ENCODE measurements around the gene CHN1.

Gene CHN1

GRCh38 chr2:174949988-174950687 is 55.0 kb downstream of the CHN1 start:
- DNase-seq (ENCODE audit: insufficient read length) (no peak), FAIRE-seq (no peak)
- TF ChIP-seq POLR2AphosphoS5 (IDR thresholded peaks at IDR 0.05; ENCODE audit: low read depth, low read length) (no peak), TAF1 (IDR thresholded peaks at IDR 0.05; ENCODE audit: borderline replicate concordance, low read depth, low read length) (no peak), POLR2A (IDR thresholded peaks at IDR 0.05; ENCODE audit: low read depth, low read length) (no peak)

GRCh38 chr2:174945601-174946260 is 59.5 kb downstream of the CHN1 start:
- DNase-seq (ENCODE audit: insufficient read length) (no peak), FAIRE-seq (no peak)
- TF ChIP-seq POLR2A (IDR thresholded peaks at IDR 0.05; ENCODE audit: low read depth, low read length), result no peak
- TF ChIP-seq TAF1 (IDR thresholded peaks at IDR 0.05; ENCODE audit: borderline replicate concordance, low read depth, low read length), result no peak
- TF ChIP-seq POLR2AphosphoS5 (IDR thresholded peaks at IDR 0.05; ENCODE audit: low read depth, low read length), result no peak

- FAIRE-seq (no peak), DNase-seq (ENCODE audit: insufficient read length) (no peak)
- no peak for TF ChIP-seq POLR2AphosphoS5 (IDR thresholded peaks at IDR 0.05; ENCODE audit: low read depth, low read length)
- TF ChIP-seq TAF1 (IDR thresholded peaks at IDR 0.05; ENCODE audit: borderline replicate concordance, low read depth, low read length), result no peak
- TF ChIP-seq POLR2A (IDR thresholded peaks at IDR 0.05; ENCODE audit: low read depth, low read length), result no peak
Observed at GRCh38 chr2:174939046-174939445, 66.1 kb downstream of the CHN1 start.

- FAIRE-seq (no peak), DNase-seq (ENCODE audit: insufficient read length) (no peak)
- no peak for TF ChIP-seq POLR2AphosphoS5 (IDR thresholded peaks at IDR 0.05; ENCODE audit: low read depth, low read length)
- no peak for TF ChIP-seq POLR2A (IDR thresholded peaks at IDR 0.05; ENCODE audit: low read depth, low read length)
- no peak for TF ChIP-seq TAF1 (IDR thresholded peaks at IDR 0.05; ENCODE audit: borderline replicate concordance, low read depth, low read length)
Observed at GRCh38 chr2:174931724-174932123, 73.5 kb downstream of the CHN1 start.

GRCh38 chr2:174929786-174930185 is 75.4 kb downstream of the CHN1 start:
- DNase-seq (ENCODE audit: insufficient read length) (no peak), FAIRE-seq (no peak)
- TF ChIP-seq POLR2A (IDR thresholded peaks at IDR 0.05; ENCODE audit: low read depth, low read length) (no peak), TAF1 (IDR thresholded peaks at IDR 0.05; ENCODE audit: borderline replicate concordance, low read depth, low read length) (no peak), POLR2AphosphoS5 (IDR thresholded peaks at IDR 0.05; ENCODE audit: low read depth, low read length) (no peak)

- TF ChIP-seq POLR2AphosphoS5 (IDR thresholded peaks at IDR 0.05; ENCODE audit: low read depth, low read length) (no peak), POLR2A (IDR thresholded peaks at IDR 0.05; ENCODE audit: low read depth, low read length) (no peak), TAF1 (IDR thresholded peaks at IDR 0.05; ENCODE audit: borderline replicate concordance, low read depth, low read length) (no peak)
- DNase-seq (ENCODE audit: insufficient read length) (no peak), FAIRE-seq (no peak)
Observed at GRCh38 chr2:174925046-174925784, 80.0 kb downstream of the CHN1 start.

- FAIRE-seq, result no peak
- TF ChIP-seq TAF1 (IDR thresholded peaks at IDR 0.05; ENCODE audit: borderline replicate concordance, low read depth, low read length) (no peak), POLR2AphosphoS5 (IDR thresholded peaks at IDR 0.05; ENCODE audit: low read depth, low read length) (no peak), POLR2A (IDR thresholded peaks at IDR 0.05; ENCODE audit: low read depth, low read length) (no peak)
- no peak for DNase-seq (ENCODE audit: insufficient read length)
Observed at GRCh38 chr2:174924061-174924693, 81.0 kb downstream of the CHN1 start.

- FAIRE-seq (no peak), DNase-seq (ENCODE audit: insufficient read length) (no peak)
- TF ChIP-seq TAF1 (IDR thresholded peaks at IDR 0.05; ENCODE audit: borderline replicate concordance, low read depth, low read length) (no peak), POLR2AphosphoS5 (IDR thresholded peaks at IDR 0.05; ENCODE audit: low read depth, low read length) (no peak), POLR2A (IDR thresholded peaks at IDR 0.05; ENCODE audit: low read depth, low read length) (no peak)
Observed at GRCh38 chr2:174919947-174920595, 85.1 kb downstream of the CHN1 start.

GRCh38 chr2:174918886-174919526 is 86.2 kb downstream of the CHN1 start:
- DNase-seq (ENCODE audit: insufficient read length), result no peak
- no peak for TF ChIP-seq POLR2AphosphoS5 (IDR thresholded peaks at IDR 0.05; ENCODE audit: low read depth, low read length)
- TF ChIP-seq POLR2A (IDR thresholded peaks at IDR 0.05; ENCODE audit: low read depth, low read length), result no peak
- no peak for TF ChIP-seq TAF1 (IDR thresholded peaks at IDR 0.05; ENCODE audit: borderline replicate concordance, low read depth, low read length)
- no peak for FAIRE-seq

- DNase-seq (ENCODE audit: insufficient read length), result no peak
- no peak for FAIRE-seq
- TF ChIP-seq TAF1 (IDR thresholded peaks at IDR 0.05; ENCODE audit: borderline replicate concordance, low read depth, low read length), result no peak
- TF ChIP-seq POLR2A (IDR thresholded peaks at IDR 0.05; ENCODE audit: low read depth, low read length), result no peak
- TF ChIP-seq POLR2AphosphoS5 (IDR thresholded peaks at IDR 0.05; ENCODE audit: low read depth, low read length), result no peak
Observed at GRCh38 chr2:174916270-174916930, 88.8 kb downstream of the CHN1 start.
